HEK293T (cell line): ENCODE data around the gene UNKL.

Experiments used
- BHLHE40 ChIP-seq: fragments of 450-650 bp; IDR thresholded peaks from 2 replicates; pipeline ENCODE4 v1.6.1; 2016; ENCODE audit warnings: mild to moderate bottlenecking, moderate library complexity, borderline replicate concordance
- FOXM1 ChIP-seq: fragments of 450-650 bp; IDR thresholded peaks from 2 replicates; pipeline ENCODE4 v1.6.1; 2017; ENCODE audit warnings: mild to moderate bottlenecking, borderline replicate concordance
- LEF1 ChIP-seq: fragments of 450-650 bp; IDR thresholded peaks from 2 replicates; pipeline ENCODE4 v1.6.1; 2017; ENCODE audit warnings: mild to moderate bottlenecking, borderline replicate concordance
- SP1 ChIP-seq: fragments of 450-650 bp; IDR thresholded peaks from 2 replicates; pipeline ENCODE4 v1.6.1; 2017
- SUZ12 ChIP-seq: fragments of 450-650 bp; IDR thresholded peaks from 2 replicates; pipeline ENCODE4 v1.6.1; 2016; ENCODE audit warnings: mild to moderate bottlenecking
- ZNF384 ChIP-seq: fragments of 450-650 bp; IDR thresholded peaks from 2 replicates; pipeline ENCODE4 v1.6.1; 2016

- no peak for TF ChIP-seq SUZ12
- no peak for TF ChIP-seq ZNF384
- TF ChIP-seq FOXM1: no peak
- TF ChIP-seq SP1: no peak
- TF ChIP-seq BHLHE40: no peak
- no peak for TF ChIP-seq LEF1
Observed at GRCh38 chr16:1343428-1344242, 70.9 kb downstream of the UNKL start.
